ENCODE data around the gene KRT25.

The KRT25 gene

DNA sequence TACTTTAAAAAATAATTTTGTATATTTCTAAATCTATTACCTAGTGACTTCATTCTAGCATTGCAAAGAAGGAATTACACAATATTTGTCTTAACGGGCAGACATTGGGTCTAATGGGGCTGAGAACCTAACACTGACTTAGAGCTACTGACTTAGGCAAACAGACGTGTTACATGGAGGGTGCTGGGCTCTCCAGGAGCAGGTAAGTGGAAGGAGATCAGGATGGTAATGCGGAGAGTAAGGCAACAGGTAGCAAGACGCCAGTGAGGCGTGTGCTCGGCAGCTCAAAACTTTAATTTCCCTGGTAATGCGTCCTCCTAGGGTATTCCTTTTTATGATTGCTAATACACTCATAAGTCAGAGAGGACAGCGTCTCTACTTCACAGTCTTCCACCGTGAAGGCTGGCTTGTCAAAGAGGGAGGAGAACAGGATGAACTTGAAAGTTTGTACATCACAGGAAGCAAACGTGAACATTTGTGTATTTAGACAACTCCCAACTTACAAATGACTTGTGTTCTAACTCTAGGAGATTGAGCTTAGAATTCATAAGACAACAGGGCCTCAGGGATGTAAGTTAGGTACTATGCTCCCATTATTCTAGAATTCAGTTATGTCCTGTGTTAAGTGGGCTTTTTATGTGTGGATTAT lies 40.0 kb upstream of the KRT25 start:
- no peaks in the 10 kb centered on the region for H3K9me3 ChIP-seq (ENCODE audit: low read length)
- no peaks in the 10 kb centered on the region for H3K79me2 ChIP-seq (ENCODE audit: insufficient read depth, low read length)
- H3K27me3 ChIP-seq (ENCODE audit: insufficient read depth, low read length): no peaks in the 10 kb centered on the region; the same call in 1 of the 2 replicates
- H2AFZ ChIP-seq (ENCODE audit: low read length): no peak overlapping the region
- no peaks in the 10 kb centered on the region for H3K4me1 ChIP-seq (ENCODE audit: insufficient read depth, low read length, severe bottlenecking)
- H3K4me2 ChIP-seq (ENCODE audit: low read length): no peak overlapping the region
- H3K9me2 ChIP-seq (ENCODE audit: low read depth, low read length): no peaks in the 10 kb centered on the region
- H4K20me1 ChIP-seq (ENCODE audit: insufficient read depth, low read length): no peaks in the 10 kb centered on the region
- H3F3A ChIP-seq (ENCODE audit: insufficient read depth, low read length): no peaks in the 10 kb centered on the region
- no peak for TF ChIP-seq EZH2 (IDR thresholded peaks at IDR 0.05; ENCODE audit: borderline replicate concordance, low read length)
- H3K36me3 ChIP-seq (ENCODE audit: insufficient read depth, low read length): no peaks in the 10 kb centered on the region
- H3K27ac ChIP-seq (ENCODE audit: low read depth, low read length, poor library complexity, severe bottlenecking): no peak overlapping the region
- H3K4me3 ChIP-seq (ENCODE audit: low read depth, low read length, poor library complexity, severe bottlenecking): no peak overlapping the region
- H3K9ac ChIP-seq (ENCODE audit: low read length): no peak overlapping the region

DNA sequence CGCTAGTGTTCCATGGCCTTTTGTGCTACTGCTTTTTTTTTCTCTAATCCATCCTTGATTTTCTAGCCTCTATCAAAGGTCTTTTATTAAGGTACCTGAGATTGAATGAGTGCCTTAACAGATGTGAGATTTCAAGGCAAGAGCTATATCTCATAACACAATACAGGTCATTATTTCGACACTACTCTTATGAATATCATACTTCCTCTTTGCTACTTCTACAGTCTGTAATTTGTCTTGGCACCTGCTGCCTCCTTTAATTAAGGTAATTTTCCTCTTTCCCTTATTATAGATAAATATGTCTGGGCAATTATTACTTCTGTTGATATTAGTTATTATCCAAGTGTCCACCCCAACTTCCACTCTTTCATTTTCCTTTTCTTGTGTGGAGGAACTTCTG lies 39.3 kb upstream of the KRT25 start:
- H3K4me2 ChIP-seq (ENCODE audit: low read length): no peak overlapping the region
- no peaks in the 10 kb centered on the region; the same call in 1 of the 2 replicates for H3K27me3 ChIP-seq (ENCODE audit: insufficient read depth, low read length)
- H3K9me2 ChIP-seq (ENCODE audit: low read depth, low read length): no peaks in the 10 kb centered on the region
- no peaks in the 10 kb centered on the region for H3K79me2 ChIP-seq (ENCODE audit: insufficient read depth, low read length)
- H3K9ac ChIP-seq (ENCODE audit: low read length): no peak overlapping the region
- no peaks in the 10 kb centered on the region for H3K9me3 ChIP-seq (ENCODE audit: low read length)
- no peaks in the 10 kb centered on the region for H3K36me3 ChIP-seq (ENCODE audit: insufficient read depth, low read length)
- no peak overlapping the region for H2AFZ ChIP-seq (ENCODE audit: low read length)
- TF ChIP-seq, protein P1, sequence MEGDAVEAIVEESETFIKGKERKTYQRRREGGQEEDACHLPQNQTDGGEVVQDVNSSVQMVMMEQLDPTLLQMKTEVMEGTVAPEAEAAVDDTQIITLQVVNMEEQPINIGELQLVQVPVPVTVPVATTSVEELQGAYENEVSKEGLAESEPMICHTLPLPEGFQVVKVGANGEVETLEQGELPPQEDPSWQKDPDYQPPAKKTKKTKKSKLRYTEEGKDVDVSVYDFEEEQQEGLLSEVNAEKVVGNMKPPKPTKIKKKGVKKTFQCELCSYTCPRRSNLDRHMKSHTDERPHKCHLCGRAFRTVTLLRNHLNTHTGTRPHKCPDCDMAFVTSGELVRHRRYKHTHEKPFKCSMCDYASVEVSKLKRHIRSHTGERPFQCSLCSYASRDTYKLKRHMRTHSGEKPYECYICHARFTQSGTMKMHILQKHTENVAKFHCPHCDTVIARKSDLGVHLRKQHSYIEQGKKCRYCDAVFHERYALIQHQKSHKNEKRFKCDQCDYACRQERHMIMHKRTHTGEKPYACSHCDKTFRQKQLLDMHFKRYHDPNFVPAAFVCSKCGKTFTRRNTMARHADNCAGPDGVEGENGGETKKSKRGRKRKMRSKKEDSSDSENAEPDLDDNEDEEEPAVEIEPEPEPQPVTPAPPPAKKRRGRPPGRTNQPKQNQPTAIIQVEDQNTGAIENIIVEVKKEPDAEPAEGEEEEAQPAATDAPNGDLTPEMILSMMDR (IDR thresholded peaks at IDR 0.05; ENCODE audit: low read length): no peak
- TF ChIP-seq EZH2 (IDR thresholded peaks at IDR 0.05; ENCODE audit: borderline replicate concordance, low read length): no peak
- H3K4me3 ChIP-seq (ENCODE audit: low read depth, low read length, poor library complexity, severe bottlenecking): no peak overlapping the region
- no peaks in the 10 kb centered on the region for H3K4me1 ChIP-seq (ENCODE audit: insufficient read depth, low read length, severe bottlenecking)
- H4K20me1 ChIP-seq (ENCODE audit: insufficient read depth, low read length): no peaks in the 10 kb centered on the region
- no peaks in the 10 kb centered on the region for H3F3A ChIP-seq (ENCODE audit: insufficient read depth, low read length)
- H3K27ac ChIP-seq (ENCODE audit: low read depth, low read length, poor library complexity, severe bottlenecking): no peak overlapping the region

DNA sequence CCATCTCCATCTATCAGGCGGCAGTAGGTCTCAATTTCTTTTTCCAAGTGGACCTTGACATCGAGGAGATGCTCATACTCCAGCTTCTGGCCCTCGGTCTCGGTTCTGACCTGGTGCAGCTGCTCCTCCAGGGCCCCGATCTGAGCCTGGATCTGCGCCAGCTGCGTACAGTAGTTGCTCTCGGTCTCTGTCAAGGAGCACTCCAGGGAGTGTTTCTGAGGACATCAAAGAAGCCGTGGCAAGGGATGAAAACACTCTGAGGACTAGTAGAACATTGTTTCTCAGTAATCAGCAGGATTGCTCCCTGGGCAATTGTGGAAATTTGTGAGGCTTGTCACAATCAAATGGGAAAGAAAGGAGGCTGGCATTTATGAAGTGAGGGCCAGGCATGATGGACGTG lies 38.7 kb upstream of the KRT25 start:
- Histone ChIP-seq H3K9me2 (ENCODE audit: low read depth, low read length) (no peaks in the 10 kb centered on the region), H3K4me2 (ENCODE audit: low read length) (no peak overlapping the region), H2AFZ (ENCODE audit: low read length) (no peak overlapping the region), H3K9ac (ENCODE audit: low read length) (no peak overlapping the region), H3K27me3 (ENCODE audit: insufficient read depth, low read length) (no peaks in the 10 kb centered on the region; the same call in 1 of the 2 replicates), H3K36me3 (ENCODE audit: insufficient read depth, low read length) (no peaks in the 10 kb centered on the region), H3K27ac (ENCODE audit: low read depth, low read length, poor library complexity, severe bottlenecking) (no peak overlapping the region), H3K79me2 (ENCODE audit: insufficient read depth, low read length) (no peaks in the 10 kb centered on the region), H3K4me3 (ENCODE audit: low read depth, low read length, poor library complexity, severe bottlenecking) (no peak overlapping the region), H3K9me3 (ENCODE audit: low read length) (no peaks in the 10 kb centered on the region), H3K4me1 (ENCODE audit: insufficient read depth, low read length, severe bottlenecking) (no peaks in the 10 kb centered on the region), H3F3A (ENCODE audit: insufficient read depth, low read length) (no peaks in the 10 kb centered on the region), H4K20me1 (ENCODE audit: insufficient read depth, low read length) (no peaks in the 10 kb centered on the region)
- TF ChIP-seq EZH2 (IDR thresholded peaks at IDR 0.05; ENCODE audit: borderline replicate concordance, low read length): no peak
- TF ChIP-seq, protein P1 (IDR thresholded peaks at IDR 0.05; ENCODE audit: low read length): no peak

All from OCI-LY1 (cell line).